NCI-H2029 (cell line): ENCODE results near the gene CEP83.
"Not testable (repeated sequence)": the region's sequence is repeated elsewhere in the genome, so short reads cannot be mapped to it uniquely, and the experiment has no call there.

Experiments
- DNase-seq: peaks from one replicate; lab custom pipeline; 2025; lab: John Stamatoyannopoulos, UW

Gene CEP83, protein sequence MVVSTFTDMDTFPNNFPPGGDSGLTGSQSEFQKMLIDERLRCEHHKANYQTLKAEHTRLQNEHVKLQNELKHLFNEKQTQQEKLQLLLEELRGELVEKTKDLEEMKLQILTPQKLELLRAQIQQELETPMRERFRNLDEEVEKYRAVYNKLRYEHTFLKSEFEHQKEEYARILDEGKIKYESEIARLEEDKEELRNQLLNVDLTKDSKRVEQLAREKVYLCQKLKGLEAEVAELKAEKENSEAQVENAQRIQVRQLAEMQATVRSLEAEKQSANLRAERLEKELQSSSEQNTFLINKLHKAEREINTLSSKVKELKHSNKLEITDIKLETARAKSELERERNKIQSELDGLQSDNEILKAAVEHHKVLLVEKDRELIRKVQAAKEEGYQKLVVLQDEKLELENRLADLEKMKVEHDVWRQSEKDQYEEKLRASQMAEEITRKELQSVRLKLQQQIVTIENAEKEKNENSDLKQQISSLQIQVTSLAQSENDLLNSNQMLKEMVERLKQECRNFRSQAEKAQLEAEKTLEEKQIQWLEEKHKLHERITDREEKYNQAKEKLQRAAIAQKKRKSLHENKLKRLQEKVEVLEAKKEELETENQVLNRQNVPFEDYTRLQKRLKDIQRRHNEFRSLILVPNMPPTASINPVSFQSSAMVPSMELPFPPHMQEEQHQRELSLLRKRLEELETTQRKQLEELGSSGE

DNA sequence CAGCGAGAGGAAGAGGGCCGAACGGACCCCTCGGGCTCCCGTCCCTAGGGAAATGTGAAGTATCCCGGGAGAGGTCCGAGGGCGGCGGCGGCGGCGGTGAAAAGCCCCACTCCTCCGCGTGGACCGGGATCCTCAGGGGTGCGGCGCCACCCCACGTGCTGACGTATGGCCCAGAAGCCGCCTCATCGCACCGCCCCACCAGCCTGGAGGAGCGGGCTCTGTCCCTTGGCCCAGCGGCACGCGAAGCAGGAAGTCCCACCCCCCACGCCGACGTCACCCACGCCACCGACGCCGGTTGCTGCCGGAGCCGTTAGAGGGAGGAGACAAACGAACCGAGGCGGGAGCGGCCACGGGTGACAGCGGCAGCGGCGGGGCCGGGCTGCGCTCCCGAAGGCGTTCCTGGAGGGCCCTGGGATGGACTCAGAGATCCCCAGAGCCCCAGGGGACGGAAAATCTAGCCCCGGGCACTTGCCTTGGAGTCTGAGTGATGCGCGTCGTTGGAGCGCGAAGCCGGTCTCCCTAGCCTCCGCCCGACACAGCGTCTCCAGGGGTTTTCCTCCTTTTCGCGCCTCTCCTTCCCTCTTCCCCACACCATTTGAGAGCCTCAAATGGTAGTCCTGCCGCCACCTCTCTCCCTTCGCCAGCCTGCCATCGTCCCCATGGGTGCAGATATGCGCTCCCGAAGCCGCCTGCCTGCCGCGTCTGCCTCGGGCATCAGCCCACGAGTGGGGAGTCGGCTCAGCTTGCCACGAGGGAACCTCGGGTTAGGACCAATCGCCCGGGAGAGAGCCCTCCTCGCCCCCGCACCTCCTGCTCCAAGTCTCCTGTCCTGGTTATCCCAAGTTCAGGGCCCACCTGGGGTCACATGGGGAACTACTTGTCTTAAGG is at the start of gene CEP83:
TSS of gene CEP83 (minus strand) at position 140 of the 888 bp plus-strand sequence. CDS start 47,377 bp downstream, outside the sequence.
- DNase-seq = peak; percentile 89

DNA sequence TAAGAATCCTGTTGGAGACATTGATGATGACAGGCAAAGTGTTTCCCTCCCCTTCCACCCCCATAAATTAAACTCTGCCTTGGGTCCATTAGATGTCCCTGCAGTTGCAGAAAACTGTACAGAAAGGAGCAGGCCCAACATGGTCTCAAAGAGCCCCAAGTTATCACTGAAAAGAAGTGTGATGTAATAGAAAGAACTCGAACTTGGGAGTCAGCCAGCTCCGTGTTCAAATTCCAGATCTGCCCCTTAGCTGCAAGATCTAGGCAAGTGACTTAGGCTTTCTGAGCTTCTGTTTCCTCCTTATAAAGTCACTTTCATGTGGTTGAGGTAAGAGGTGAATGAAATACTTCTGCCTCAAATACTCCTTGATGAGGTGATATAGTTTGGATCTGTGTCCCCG is 49.6 kb upstream of the CEP83 start:
- DNase-seq = no peak

DNA sequence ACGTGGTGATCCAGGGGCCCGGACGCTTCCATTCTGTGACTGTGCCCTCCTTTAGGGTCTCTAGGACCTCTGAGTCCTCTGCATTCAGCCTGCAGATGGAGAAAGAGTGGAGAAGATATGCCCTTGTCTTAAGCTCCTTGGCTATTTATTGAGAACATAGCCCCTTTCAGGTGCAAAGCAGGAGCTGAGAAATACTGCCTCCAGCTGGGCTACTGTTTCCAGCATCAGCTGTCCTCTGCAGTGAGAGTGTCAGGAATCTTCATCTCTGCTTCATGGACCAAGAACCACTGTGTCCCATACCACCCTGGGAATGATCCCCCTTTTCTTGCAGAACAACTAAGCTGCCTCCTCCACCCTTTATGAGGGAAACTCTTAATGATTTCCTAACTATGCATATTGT is 47.8 kb upstream of the CEP83 start:
- no peak for DNase-seq

DNA sequence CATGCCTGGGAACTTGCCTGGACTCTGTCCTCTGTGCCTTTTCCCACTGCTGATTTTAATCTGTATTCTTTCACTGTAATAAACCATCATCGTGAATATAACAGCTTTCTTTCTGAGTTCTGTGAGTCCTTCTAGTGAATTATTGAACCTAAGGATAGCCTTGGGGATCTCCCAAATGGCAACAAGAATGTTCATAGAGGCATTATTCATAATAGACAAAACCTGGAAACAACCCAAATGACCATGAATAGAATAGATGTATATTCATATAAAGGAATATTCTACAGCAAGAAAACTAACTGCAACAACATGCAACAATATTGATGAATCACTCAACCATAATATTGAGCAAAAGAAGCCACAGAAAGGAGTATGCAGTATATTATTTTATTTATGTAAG is 44.7 kb upstream of the CEP83 start:
- no peak for DNase-seq

DNA sequence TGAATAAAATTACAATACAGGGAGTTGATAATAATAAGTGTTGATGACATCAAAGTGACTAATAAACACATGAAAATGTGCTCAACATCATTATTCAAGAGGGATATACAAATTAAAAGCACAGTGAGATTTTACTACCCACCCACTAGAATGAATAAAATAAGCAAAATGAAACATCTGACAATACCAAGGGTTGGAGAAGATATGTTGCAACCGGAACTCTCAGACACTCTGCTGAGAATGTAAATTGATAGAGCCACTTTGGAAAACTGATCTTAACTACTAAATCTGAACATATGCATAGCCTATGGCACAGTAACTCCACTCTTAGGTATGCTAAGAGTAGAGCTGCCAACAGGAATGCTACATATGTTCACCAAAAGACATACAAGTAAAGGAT is 44.0 kb upstream of the CEP83 start:
- DNase-seq = no peak

DNA sequence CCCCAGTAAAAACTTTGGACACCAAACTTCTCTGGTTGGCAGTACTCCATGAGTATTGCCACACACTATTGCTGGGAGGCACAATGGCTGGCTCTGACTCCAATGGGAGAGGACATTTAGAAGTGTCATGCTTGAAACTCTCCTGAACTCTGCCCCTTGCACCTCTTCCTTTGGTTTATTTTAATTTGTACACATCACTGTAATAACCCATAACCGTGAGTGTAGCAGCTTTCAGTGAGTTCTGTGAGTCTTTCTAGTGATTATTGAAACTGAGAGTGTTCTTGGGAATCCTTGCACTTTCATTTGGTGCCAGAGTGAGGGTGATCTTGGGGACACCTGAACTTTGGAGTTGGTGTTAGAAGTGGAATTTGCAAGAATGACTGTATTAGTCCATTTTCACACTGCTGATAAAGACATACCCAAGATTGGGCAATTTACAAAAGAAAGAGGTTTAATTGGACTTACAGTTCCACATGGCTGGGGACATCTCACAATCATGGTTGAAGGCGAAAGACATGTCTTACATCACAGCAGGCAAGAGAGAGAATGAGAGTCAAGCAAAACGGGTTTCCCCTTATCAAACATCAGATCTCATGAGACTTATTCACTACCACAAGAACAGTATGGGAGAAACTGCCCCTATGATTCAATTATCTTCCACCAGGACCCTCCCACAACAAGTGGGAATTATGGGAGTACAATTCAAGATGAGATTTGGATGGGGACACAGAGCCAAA is 41.3 kb upstream of the CEP83 start:
- DNase-seq = no peak

DNA sequence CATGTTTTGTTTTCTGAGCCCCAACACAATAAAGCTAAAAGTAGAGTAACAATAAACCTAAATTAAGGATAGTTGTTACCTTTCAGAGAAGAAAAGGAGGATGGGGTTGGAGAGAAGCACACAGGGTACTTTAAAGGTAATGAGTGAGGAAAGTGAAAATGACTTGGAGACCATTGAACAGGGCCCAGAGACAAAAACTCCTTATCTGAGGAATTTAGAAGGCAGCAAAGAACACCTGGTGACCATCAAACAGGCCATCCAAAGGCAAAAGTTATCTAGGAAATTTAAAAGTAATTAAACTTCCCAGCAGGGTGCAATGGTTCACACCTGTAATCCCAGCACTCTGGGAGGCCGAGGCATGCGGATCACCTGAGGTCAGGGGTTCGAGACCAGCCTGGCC is 39.0 kb upstream of the CEP83 start:
- DNase-seq = no peak

DNA sequence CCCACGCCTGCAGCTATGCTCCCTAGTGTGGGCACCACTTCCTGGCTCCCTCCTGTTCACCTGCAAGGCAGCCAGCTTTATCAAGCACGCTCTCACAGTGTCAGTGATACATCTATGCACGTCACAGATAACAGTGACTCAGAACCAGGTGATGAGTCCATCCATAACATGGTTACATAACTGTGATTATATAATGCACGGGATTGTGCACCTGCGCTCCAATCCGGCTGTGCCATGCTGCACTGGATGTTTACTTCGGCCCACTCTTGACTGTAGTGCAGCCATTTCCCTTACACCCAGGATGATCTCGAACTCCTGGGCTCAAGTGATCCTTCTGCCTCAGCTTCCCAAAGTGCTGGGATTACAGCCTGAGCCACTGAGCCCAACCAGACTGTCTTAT is 38.4 kb upstream of the CEP83 start:
- DNase-seq = no peak

DNA sequence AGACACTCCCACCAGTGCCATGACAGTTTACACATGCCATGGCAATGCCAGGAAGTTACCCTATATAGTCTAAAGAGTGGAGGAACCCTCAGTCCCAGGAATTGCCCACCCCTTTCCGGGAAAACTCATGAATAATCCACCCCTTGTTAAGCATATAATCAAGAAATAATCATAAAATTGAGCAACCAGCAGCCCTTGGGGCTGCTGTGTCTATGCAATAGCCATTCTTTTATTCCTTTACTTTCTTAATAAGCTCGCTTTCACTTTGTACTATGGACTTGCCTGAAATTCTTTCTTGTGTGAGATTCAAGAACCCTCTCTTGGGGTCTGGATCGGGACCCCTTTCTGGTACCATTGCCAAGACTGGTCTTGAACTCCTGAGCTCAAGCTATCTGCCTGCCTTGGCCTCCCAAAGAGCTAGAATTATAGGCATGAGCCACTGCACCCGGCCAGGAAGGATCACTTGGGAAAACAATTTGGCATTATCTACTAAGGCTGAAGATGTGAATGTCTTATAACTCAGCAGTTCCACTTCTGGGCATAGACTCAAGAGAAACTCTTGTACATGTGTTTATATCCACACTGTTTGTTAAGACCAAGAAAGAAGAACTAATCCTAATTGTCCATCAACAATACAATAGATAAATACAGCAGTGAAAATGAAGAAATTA is 35.9 kb upstream of the CEP83 start:
- no peak for DNase-seq

DNA sequence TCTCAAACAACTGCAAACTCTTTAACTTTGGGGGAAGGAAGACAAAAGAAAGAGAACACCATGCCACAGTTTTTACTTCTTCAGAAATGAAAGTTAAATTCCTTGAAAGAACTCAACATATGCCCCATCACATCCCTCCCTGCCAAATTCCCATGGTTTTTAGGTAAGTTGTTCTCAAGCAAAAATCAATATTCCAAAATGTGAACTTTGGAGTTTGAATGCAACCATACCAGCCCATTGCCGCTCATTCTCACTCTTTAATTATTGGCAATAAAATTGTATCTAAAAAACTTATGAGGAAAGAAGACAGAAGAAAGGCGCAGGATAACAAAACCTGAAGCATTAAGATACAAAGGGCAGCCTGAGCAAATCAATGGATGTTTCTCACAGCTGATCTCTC is 31.8 kb upstream of the CEP83 start:
- no peak for DNase-seq

DNA sequence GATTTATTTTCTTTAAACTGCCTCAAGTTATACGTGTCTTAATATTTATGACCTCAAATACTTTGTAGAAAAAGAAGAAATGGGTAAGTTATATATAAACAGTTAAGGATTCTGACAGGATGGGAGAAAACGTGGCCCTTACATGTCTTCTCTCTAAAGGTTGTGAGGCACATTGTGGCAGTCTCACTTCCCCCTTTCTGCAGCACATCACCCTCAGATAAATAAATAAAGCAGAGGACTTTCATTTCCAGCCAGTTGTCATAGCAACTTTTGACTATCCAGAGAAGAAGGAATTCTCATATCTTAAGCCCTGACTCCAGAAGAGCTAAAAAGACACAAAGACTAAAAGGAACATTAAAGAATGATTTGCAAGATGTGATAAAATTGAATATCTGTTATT is 28.8 kb upstream of the CEP83 start:
- no peak for DNase-seq

DNA sequence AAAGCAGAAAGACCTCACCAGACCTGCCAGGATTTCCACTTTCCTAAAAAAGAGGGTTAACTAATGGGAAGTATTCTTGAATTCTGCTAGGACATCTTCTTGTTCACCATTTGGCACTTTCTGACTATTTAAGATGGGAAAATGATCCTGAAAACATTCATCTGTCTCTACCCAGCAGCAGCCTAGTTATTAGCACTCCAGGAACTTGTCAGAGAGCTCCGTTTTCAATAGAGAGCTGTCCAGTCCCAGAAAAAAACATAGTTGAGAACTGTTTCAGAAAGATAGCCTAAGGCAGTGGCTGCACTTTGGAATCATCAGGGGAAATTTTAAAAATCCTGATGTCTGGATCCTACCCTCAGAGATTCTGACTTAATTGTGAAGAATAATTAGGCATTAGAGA is 22.1 kb upstream of the CEP83 start:
- DNase-seq = no peak

DNA sequence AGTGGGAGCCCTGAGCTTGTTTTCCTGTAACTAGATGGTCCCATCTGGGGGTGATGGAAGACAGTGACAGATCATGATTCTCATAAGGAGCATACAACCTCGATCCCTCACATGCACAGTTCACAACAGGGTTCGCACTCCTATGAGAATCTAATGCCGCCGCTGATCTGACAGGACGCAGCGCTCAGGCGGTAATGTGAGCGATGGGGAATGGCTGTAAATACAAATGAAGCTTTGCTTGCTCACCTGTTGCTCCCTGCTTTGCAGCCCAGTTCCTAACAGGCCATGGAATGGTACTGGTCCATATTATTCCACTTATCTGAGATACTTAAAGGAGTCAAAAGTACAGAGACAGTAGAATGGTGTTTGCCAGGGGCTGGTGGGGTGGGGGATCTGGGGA is 9.9 kb upstream of the CEP83 start:
- DNase-seq = no peak

DNA sequence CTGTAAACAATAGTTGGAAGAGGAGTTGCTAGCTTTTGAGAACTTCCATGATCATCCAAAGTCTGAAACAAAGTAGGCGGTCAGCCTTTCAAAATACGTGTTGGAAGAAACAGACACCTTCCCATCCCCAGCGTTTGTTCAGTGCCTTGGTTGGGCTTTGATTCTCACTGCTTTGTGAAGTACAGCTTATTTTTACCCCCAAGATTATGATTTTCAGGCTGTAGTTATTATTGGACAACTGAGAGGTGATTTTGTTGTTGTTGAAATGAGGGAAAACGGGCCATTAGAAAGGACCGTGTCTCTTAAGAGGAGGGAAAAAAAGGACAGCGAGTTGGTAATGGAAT is 921 bp upstream of the CEP83 start:
- DNase-seq = no peak

DNA sequence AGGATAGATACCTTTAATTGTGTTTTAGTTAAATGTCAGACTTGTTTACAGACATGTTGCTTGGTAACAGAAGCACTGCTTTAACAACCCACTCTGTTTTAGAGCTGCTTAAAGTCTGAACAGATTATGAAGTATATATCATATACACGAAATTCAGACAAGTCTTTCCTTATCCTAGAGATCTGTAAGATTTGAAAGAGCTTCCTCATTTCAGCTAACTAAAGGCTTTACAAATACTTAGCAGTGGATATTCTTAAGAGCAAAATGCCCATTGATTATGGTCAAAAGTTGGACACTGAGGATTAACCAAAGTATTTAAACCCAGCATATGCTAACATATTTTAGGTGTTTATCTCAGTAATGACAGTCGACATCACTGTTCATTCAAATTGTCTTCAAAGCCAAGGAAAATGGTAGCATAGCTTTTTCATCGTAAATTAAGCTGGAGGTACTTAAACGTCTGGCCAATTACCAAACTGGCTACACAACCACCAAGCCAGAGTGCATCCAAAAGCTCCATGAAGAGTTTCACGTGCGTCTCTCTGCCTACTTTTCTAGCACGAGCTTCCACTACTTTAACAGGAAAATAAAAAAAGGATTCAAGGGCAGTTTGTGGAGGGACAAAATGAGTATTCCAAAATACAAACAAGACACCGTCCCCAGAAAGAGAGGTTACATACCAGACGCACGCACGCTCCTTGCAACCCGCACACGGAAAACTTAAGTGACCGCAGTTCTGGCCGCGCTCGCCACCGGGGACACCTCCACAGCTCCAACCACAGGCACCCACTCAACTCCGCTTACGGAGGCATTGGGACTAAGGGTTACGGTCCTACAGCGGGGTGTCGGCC is 565 bp downstream of the CEP83 start:
- peak; percentile 36 for DNase-seq

DNA sequence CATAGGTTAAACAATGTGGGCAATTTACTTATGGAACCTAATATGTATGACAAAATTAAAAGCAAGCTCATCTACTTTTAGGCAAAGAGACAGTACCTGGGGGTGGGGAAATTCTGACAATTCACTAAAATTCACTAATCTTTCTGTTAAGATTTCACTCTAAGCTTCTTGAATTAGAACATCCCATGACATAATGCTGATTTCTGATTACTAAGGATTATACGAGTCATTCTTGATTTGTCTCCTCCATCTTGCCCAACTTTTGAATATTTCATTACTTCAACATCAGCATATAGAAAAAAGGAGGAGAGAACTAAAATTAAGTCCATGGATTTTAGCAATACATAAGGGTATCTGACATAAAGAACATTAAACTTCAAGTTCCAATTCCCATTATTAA is 2.4 kb downstream of the CEP83 start:
- DNase-seq = no peak

DNA sequence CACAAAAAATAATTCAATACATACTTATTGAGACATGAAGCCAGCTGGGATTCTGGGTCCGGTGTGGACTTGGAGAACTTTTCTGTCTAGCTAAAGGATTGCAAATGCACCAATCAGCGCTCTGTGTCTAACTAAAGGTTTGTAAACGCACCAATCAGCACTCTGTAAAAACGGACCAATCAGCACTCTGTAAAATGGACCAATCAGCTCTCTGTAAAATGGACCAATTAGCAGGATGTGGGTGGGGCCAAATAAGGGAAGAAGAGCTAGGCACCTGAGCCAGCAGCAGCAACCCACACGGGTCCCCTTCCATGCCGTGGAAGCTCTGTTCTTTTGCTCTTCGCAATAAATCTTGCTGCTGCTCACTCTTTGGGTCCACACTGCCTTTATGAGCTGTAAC is 5.3 kb downstream of the CEP83 start:
- DNase-seq = not testable (repeated sequence)

DNA sequence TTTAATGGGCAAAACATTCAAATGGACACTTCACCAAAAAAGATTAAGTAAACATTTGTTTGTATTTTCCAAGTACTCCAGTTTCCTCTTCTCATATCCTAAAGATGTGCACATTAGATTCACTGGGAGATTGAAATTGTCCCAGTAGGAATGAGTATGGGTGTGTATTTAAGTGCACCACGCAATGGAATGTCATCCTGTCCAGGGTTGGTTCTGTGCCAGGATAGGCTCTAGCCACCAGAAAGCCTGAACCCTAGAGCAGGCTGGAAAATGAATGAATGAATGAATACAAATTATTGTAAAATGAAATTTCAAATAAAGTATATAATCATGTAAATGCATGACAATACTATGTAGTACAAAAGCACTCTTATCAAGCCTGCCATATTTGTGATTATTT is 14.0 kb downstream of the CEP83 start:
- no peak for DNase-seq

DNA sequence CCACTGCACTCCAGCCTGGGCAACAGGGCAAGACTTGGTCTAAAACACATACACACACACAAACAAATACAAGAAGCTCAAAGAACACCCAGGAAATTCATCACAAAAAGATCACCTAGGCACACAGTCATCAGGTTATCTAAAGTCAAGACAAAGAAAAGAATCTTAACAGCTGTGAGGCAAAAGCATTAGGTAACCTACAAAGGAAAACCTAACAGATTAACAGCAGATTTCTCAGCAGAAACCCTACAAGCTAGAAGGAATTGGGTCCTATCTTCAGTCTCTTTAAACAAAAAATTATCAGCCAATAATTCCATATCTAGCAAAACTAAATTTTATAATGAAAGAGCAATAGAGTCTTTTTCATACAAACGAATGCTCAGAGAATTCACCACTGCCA is 22.4 kb downstream of the CEP83 start:
- DNase-seq = no peak

DNA sequence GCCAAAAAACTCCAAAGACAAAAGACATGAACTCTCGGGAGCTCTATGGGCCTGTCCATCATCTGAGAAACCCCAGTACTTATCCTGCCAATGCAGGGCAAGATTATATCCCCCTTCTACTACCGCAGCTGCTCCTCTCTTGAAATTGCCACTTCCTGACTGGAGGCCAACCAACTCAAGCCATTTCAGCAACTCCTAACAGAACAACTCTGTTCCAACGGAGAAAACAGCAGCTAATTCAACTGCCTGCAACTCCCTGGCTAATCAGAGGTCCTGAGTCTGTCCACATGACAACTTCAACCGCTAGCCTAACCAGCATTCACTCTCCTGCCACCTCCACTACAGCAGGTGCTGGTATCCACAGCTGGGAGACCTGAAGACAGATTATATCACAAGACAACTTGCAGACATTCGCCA is 24.1 kb downstream of the CEP83 start:
- no peak for DNase-seq

DNA sequence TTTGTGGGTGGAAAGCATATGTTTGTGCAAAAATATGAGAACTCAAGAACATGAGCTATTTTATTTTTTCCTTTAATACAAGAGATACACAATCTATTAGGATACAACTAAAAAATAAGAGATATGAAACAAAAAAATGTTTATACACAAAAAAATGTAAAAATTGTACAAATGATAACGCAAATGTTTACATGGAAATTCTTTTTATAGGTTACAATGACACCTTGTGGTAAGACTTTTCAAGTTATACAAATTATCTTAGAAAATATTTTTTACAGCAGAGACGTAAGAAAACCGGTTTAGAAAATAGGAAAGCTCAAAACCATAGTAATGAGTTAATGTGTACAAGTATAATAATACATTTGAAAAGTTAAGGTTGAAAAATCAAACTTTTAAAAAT is 25.5 kb downstream of the CEP83 start:
- no peak for DNase-seq
